ENCODE results near the gene OR10H2. TPM values are rescaled to one million over a fixed set of nuclear protein-coding genes. Genes with fewer than 3 reads are reported as not detected.

OR10H2 gene
- total RNA-seq, 1 experiment from 2014 or later: not detected

DNA sequence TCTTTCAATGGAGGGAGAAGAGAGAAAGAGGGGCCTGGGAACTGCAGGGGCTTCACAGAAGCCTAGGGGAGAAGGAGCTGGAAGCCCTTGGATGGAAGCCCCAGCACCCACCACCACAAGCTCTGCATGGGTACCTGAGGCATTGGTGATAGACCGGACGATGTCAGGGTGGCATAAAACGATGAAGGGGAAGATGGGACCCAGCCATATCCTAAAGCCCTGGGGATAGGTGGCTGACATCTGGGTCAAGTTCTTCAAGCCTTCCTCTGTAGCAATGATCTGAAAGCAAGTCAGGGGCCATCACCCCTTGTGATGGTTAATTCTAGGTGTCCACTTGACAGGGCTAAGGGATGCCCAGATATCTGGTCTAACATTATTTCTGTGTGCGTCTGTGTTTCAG lies 48.4 kb downstream of the OR10H2 start:
- ChIA-PET CTCF (no interaction called here), POLR2A (no interaction called here)
- H3K27ac Mint-ChIP-seq (ENCODE audit: unreplicated experiment): no peak overlapping the region
- Histone ChIP-seq H3K4me3 (ENCODE audit: low read depth, low read length) (no peak overlapping the region), H3K27me3 (replicated peaks; ENCODE audit: control insufficient read depth, insufficient read depth, low read length) (no peaks in the 10 kb centered on the region), H3K4me1 (no peaks in the 10 kb centered on the region), H3K9me3 (no peaks in the 10 kb centered on the region), H3K36me3 (ENCODE audit: control insufficient read depth, insufficient read depth, low read length) (no peaks in the 10 kb centered on the region)
- DNase-seq: no peak
- peaks cover 5% of the 10 kb centered on the region for H3K27me3 Mint-ChIP-seq (ENCODE audit: insufficient read depth, unreplicated experiment)
- TF ChIP-seq, protein P1, sequence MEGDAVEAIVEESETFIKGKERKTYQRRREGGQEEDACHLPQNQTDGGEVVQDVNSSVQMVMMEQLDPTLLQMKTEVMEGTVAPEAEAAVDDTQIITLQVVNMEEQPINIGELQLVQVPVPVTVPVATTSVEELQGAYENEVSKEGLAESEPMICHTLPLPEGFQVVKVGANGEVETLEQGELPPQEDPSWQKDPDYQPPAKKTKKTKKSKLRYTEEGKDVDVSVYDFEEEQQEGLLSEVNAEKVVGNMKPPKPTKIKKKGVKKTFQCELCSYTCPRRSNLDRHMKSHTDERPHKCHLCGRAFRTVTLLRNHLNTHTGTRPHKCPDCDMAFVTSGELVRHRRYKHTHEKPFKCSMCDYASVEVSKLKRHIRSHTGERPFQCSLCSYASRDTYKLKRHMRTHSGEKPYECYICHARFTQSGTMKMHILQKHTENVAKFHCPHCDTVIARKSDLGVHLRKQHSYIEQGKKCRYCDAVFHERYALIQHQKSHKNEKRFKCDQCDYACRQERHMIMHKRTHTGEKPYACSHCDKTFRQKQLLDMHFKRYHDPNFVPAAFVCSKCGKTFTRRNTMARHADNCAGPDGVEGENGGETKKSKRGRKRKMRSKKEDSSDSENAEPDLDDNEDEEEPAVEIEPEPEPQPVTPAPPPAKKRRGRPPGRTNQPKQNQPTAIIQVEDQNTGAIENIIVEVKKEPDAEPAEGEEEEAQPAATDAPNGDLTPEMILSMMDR (IDR thresholded peaks at IDR 0.05; ENCODE audit: insufficient read depth in 1 of 2, low read depth in 1 of 2, low read length in 1 of 2, severe bottlenecking in 1 of 2, unreplicated experiment in 1 of 2): no peak
- no peak overlapping the region for H3K4me3 Mint-ChIP-seq (ENCODE audit: unreplicated experiment)
- no peaks in the 10 kb centered on the region for H3K9me3 Mint-ChIP-seq (ENCODE audit: unreplicated experiment)
- BruUV-seq (replicated peaks): no TSS peak
- H3K4me1 Mint-ChIP-seq (ENCODE audit: low read depth, unreplicated experiment): no peaks in the 10 kb centered on the region
- no peaks in the 10 kb centered on the region for H3K36me3 Mint-ChIP-seq (ENCODE audit: insufficient read depth, unreplicated experiment)
- intact Hi-C loops (cut with micrococcal nuclease; ENCODE audit: unreplicated experiment): no loop called here

DNA sequence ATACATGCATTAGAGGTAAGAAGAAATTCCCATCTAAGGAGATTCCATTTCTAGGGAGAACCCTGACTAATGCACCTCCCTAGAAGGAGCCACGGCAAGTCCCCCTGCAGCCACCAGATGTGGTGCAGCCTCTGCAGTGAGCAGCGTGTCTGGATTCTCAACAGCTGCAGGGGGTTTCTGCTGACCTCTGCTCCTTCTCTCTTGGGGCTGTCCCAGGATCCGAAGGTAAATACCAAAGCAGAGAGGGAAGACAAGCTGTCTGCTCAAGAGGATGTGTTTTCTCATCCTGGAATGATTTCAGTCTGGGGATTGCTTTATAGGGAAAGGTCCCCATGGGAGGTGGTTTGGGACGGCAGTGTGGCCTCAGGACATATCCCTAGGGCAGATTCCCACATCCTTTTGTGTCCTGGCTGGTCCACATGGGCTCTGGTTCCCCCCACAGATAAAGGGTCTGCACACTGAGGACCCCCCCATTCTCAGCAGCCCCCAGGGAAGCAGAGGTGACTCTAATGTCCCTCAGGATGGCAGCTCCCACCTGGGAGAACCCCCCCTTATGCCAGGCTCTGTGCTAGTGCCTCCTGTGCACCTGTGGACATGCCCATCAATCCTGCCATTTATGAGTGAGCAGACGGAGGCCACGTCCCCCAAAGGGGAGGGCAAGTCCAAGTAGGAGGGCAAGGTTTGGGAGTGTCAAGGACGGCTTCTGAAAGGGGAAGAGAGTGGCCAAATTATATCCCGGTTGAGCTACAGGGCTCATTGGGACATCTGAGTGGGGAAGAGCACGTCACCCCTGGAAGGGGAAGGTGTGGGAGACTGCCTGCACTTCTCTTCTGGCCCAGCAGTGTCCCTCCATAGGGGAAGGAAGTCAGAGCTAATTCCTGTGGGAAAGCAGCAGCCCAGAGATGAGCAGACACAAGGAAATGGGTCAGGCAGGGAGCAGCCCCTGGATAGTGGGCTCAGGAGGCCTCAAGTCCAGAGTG lies 49.5 kb downstream of the OR10H2 start:
- Mint-ChIP-seq H3K4me3 (ENCODE audit: unreplicated experiment) (no peak overlapping the region), H3K27ac (ENCODE audit: unreplicated experiment) (no peak overlapping the region), H3K27me3 (ENCODE audit: insufficient read depth, unreplicated experiment) (peaks cover 2% of the 10 kb centered on the region), H3K9me3 (ENCODE audit: unreplicated experiment) (no peaks in the 10 kb centered on the region), H3K36me3 (ENCODE audit: insufficient read depth, unreplicated experiment) (no peaks in the 10 kb centered on the region), H3K4me1 (ENCODE audit: low read depth, unreplicated experiment) (no peaks in the 10 kb centered on the region)
- intact Hi-C loops (cut with micrococcal nuclease; ENCODE audit: unreplicated experiment): no loop called here
- Histone ChIP-seq H3K4me3 (ENCODE audit: low read depth, low read length) (no peak overlapping the region), H3K4me1 (no peaks in the 10 kb centered on the region), H3K36me3 (ENCODE audit: control insufficient read depth, insufficient read depth, low read length) (no peaks in the 10 kb centered on the region), H3K9me3 (no peaks in the 10 kb centered on the region), H3K27me3 (replicated peaks; ENCODE audit: control insufficient read depth, insufficient read depth, low read length) (no peaks in the 10 kb centered on the region)
- no TSS peak for BruUV-seq (replicated peaks)
- POLR2A ChIA-PET: no interaction called here
- CTCF ChIA-PET: no interaction called here
- DNase-seq: no peak
- TF ChIP-seq, protein P1 (IDR thresholded peaks at IDR 0.05; ENCODE audit: insufficient read depth in 1 of 2, low read depth in 1 of 2, low read length in 1 of 2, severe bottlenecking in 1 of 2, unreplicated experiment in 1 of 2): no peak

Other genes with a start within 250 kb of the OR10H2 start
- gene PGLYRP2, start 248.5 kb upstream of the OR10H2 start, total RNA-seq (2022): not detected in 2 replicates
- not detected in 2 replicates for gene CYP4F22, start 219.5 kb upstream of the OR10H2 start, total RNA-seq (2022)
- gene CYP4F8, start 112.8 kb upstream of the OR10H2 start, total RNA-seq (2022): not detected in 2 replicates
- 0.65 and 0.93 TPM in 2 replicates for gene CYP4F3, start 87.1 kb upstream of the OR10H2 start, total RNA-seq (2022)
- 0.16 and 0.39 TPM in 2 replicates for gene CYP4F12, start 54.9 kb upstream of the OR10H2 start, total RNA-seq (2022)
- not detected in 2 replicates for gene OR10H3, start 10.0 kb downstream of the OR10H2 start, total RNA-seq (2022)
- gene OR10H5, start 59.6 kb downstream of the OR10H2 start, total RNA-seq (2022): not detected in 2 replicates
- not detected in 2 replicates for gene OR10H1, start 87.6 kb downstream of the OR10H2 start, total RNA-seq (2022)
- gene CYP4F2, start 170.1 kb downstream of the OR10H2 start, total RNA-seq (2022): not detected in 2 replicates
- gene CYP4F11, start 206.5 kb downstream of the OR10H2 start, total RNA-seq (2022): not detected in 2 replicates
- not detected in 2 replicates for gene OR10H4, start 221.0 kb downstream of the OR10H2 start, total RNA-seq (2022)

Measured in Caco-2 (cell line).